Left colon (tissue), 2 donors: Measurements from ENCODE around the gene C1orf50. TPM values are rescaled to one million over a fixed set of nuclear protein-coding genes. Genes with fewer than 3 reads are reported as not detected.
"Not testable (repeated sequence)": the region's sequence is repeated elsewhere in the genome, so short reads cannot be mapped to it uniquely, and the experiment has no call there.

Experiments
- ATAC-seq: fragments of 200-7000 bp; cut with Tn5 transposase; one replicate; pipeline ENCODE4 v1.9.1; 2020; ENCODE audit warnings: mild to moderate bottlenecking, moderate library complexity
- DNase-seq, 2 donors: peaks; one replicate each; pipeline ENCODE4 v3.0.0-alpha.2; 2020
- intact Hi-C, 2 donors: fragments of 100-400 bp; cut with DNase I in 1 of 2; cut with micrococcal nuclease in 1 of 2; formaldehyde crosslinking; loops; one replicate each; pipeline versions ENCODE4 v1.11.2 to v1.14.0; 2022; cut with DNase I, micrococcal nuclease
- total RNA-seq, 2 donors: library from RNA; stranded (reverse); fragmentation: NEBNext Ultra II Directional; extraction: Animal tissue kit (Norgen Biotek cat#: 25700); gene quantifications; one replicate each; pipeline ENCODE4 v1.2.1, GENCODE V29; 2021
- donor health status: DM: no; HTN: no; CAD: no.
- donor health status: DM: yes; HTN: yes; CAD: no.

The C1orf50 gene
- total RNA-seq, 2 donors from 2014 or later, result 5.6 to 8.7 TPM

- ATAC-seq, result no peak
- no peak for DNase-seq
- intact Hi-C loops, result no loop called here
Measured at GRCh38 chr1:42783092-42783491, 16.0 kb downstream of the C1orf50 start.

GRCh38 chr1:42784547-42784945 is 17.5 kb downstream of the C1orf50 start:
- intact Hi-C loops, result no loop called here
- peak; percentile 7 for ATAC-seq
- no peak for DNase-seq

- ATAC-seq (peak; percentile 61), DNase-seq (peak in 1 of 2 donors; percentile 25)
- intact Hi-C loops, result no loop called here
Measured at GRCh38 chr1:42784946-42785693, 18.1 kb downstream of the C1orf50 start, which contains the start of gene TMEM269. Gene TMEM269, plus strand, starts transcription at chr1:42784991. Its CDS starts 4,903 bp downstream, at chr1:42789894.

GRCh38 chr1:42786097-42786496 is 19.0 kb downstream of the C1orf50 start:
- DNase-seq (no peak), ATAC-seq (no peak)
- intact Hi-C loops, result no loop called here

- ATAC-seq, result no peak
- intact Hi-C loops, result no loop called here
- no peak for DNase-seq
Measured at GRCh38 chr1:42788021-42788420, 21.0 kb downstream of the C1orf50 start.

GRCh38 chr1:42793824-42794223 is 26.8 kb downstream of the C1orf50 start:
- DNase-seq, result no peak
- intact Hi-C loops, result no loop called here
- ATAC-seq, result no peak

- no peak for DNase-seq
- intact Hi-C loops, result no loop called here
- ATAC-seq, result no peak
Measured at GRCh38 chr1:42797414-42797813, 30.4 kb downstream of the C1orf50 start.

GRCh38 chr1:42797979-42798378 is 30.9 kb downstream of the C1orf50 start:
- DNase-seq (no peak), ATAC-seq (no peak)
- intact Hi-C loops, result no loop called here

GRCh38 chr1:42801832-42802473 is 34.9 kb downstream of the C1orf50 start:
- ATAC-seq, result no peak
- intact Hi-C loops, result no loop called here
- DNase-seq, result no peak

- ATAC-seq, result no peak
- no peak for DNase-seq
- intact Hi-C loops, result no loop called here
Measured at GRCh38 chr1:42806171-42806570, 39.1 kb downstream of the C1orf50 start.

GRCh38 chr1:42806593-42806992 is 39.5 kb downstream of the C1orf50 start:
- intact Hi-C loops, result no loop called here
- ATAC-seq (no peak), DNase-seq (no peak)

GRCh38 chr1:42807056-42807668 is 40.1 kb downstream of the C1orf50 start:
- ATAC-seq (no peak), DNase-seq (no peak)

GRCh38 chr1:42814815-42815214 is 47.8 kb downstream of the C1orf50 start:
- ATAC-seq, DNase-seq, intact Hi-C loops: not testable (repeated sequence)

More at GRCh38 chr1:42807056-42807668, 40.1 kb downstream of the C1orf50 start:
- intact Hi-C loops, result no loop called here

GRCh38 chr1:42815941-42816584 is 49.0 kb downstream of the C1orf50 start:
- DNase-seq (peak in 1 of 2 donors; percentile 13), ATAC-seq (peak; percentile 17)
- intact Hi-C loops, result no loop called here

- peak; percentile 95 for ATAC-seq
- intact Hi-C loops, result no loop called here
Measured at GRCh38 chr1:42816585-42817439, 49.8 kb downstream of the C1orf50 start, which contains the start of the genes ERMAP and SVBP. Gene ERMAP, plus strand, starts transcription at chr1:42817122. Its CDS starts 13,327 bp downstream, at chr1:42830449. Gene SVBP, minus strand, starts transcription at chr1:42817397. Its CDS starts 853 bp downstream, at chr1:42816544.

GRCh38 chr1:42817440-42817767 is 50.4 kb downstream of the C1orf50 start:
- intact Hi-C loops, result no loop called here
- no peak for DNase-seq
- no peak for ATAC-seq

More at GRCh38 chr1:42816585-42817439, 49.8 kb downstream of the C1orf50 start, which contains the start of the genes ERMAP and SVBP:
- peak; percentile 90 to 97 for DNase-seq

- ATAC-seq, result no peak
- no peak for DNase-seq
Measured at GRCh38 chr1:42817976-42818375, 50.9 kb downstream of the C1orf50 start.

GRCh38 chr1:42820813-42821212 is 53.8 kb downstream of the C1orf50 start:
- DNase-seq, result no peak
- intact Hi-C loops, result no loop called here
- ATAC-seq, result no peak

More at GRCh38 chr1:42817976-42818375, 50.9 kb downstream of the C1orf50 start:
- intact Hi-C loops, result no loop called here
